Limb (tissue), 2 donors: Measurements from ENCODE around the gene S100A12.

ENCODE experiments used
- DNase-seq, 2 donors: peaks; one replicate each; pipeline ENCODE4 v3.0.0-alpha.2; 2016; ENCODE audit errors: extremely low spot score in 2 of 2

The S100A12 gene

DNA sequence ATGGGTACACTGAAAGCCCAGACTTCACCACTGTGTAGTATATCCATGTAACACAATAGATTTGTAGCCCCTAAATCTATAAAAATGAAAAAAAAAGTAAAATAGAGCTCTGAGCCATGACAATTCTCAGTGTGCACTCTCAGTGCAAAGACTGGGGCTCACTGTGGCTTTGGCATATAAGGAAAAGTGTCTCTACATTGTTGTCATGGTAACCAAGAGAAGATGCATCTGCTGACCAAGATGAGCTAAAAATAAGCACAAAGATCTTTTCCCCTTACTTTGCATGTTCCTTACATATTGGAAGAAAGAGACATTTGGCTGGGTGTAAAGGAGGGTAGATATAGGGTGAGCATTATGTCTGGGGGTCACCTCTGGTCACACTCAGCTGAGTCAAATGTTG lies 38.8 kb downstream of the S100A12 start:
- DNase-seq: no peak

GRCh38 chr1:153333902-153334301 lies 41.5 kb downstream of the S100A12 start:
- DNase-seq: no peak

DNA sequence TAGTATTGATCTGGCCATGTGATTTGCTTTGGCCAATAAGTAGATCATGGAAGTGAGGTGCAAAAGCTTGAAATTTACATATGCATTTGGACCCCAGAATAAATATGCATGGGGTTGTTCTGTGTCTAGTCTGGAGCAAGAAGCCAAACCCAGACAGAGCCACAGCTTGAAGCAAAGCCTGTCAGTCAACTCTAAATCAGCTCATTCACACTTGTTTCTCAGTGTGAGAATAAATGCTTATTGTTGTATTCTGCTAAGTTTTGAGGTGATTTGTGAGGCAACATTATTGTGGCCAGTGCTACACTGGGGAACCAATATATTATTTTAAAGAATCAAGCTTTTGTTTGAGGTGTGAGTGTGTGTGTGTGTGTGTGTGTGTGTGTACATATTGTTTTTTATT lies 50.5 kb downstream of the S100A12 start:
- DNase-seq: no peak
